Measurements from ENCODE around the gene TECR.

DNA sequence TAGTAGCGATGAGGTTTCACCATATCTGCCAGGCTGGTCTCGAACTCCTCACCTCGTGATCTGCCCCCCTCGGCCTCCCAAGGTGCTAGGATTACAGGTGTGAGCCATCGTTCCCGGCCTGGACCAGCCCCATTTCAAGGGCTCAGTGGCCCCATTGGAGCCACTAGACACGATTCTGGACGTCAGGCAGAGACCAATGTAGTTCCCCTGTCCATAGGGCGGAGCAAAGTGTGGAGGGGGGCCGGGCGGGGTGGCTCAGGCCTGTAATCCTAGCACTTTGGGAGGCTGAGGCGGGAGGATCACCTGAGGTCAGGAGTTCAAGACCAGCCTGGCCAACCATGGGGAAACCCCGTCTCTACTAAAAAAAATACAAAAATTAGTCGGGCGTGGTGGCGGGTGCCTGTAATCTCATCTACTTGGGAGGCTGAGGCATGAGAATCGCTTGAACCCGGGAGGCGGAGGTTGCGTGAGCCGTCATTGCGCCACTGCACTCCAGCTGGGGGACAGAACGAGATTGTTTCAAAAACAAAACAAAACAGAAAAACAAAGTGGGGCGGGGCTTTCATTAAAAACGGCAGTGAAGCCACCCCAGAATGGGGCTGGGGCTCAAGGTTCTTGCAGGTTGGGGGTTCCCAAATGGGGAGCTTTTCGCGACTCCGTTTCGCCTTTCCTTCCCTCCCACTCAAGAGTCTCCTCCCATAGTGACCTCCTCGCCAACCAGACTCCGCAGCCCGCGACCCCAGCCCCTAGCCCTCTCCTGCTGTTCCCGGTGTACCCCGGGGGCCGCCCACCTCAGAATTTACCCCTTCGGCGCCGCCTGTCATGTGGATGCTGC is 758 bp upstream of the TECR start:
- TF ChIP-seq, protein P1, sequence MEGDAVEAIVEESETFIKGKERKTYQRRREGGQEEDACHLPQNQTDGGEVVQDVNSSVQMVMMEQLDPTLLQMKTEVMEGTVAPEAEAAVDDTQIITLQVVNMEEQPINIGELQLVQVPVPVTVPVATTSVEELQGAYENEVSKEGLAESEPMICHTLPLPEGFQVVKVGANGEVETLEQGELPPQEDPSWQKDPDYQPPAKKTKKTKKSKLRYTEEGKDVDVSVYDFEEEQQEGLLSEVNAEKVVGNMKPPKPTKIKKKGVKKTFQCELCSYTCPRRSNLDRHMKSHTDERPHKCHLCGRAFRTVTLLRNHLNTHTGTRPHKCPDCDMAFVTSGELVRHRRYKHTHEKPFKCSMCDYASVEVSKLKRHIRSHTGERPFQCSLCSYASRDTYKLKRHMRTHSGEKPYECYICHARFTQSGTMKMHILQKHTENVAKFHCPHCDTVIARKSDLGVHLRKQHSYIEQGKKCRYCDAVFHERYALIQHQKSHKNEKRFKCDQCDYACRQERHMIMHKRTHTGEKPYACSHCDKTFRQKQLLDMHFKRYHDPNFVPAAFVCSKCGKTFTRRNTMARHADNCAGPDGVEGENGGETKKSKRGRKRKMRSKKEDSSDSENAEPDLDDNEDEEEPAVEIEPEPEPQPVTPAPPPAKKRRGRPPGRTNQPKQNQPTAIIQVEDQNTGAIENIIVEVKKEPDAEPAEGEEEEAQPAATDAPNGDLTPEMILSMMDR (conservative IDR thresholded peaks at IDR 0.05; ENCODE audit: low read depth, low read length): no peak
- no peak for TF ChIP-seq EZH2 (IDR thresholded peaks at IDR 0.05; ENCODE audit: low read length, unreplicated experiment)
- TF ChIP-seq EZH2phosphoT487 (IDR thresholded peaks at IDR 0.05; ENCODE audit: borderline replicate concordance, low read length): no peak
